HS-5 (cell line): ENCODE measurements around the gene KCNQ5.

Source experiments
- DNase-seq: peaks from one replicate; pipeline ENCODE4 v3.0.0-alpha.2; 2012; ENCODE audit warnings: low read depth

Gene KCNQ5

GRCh38 chr6:73129653-73130443 lies 508.0 kb downstream of the KCNQ5 start:
- no peak for DNase-seq

GRCh38 chr6:73131706-73132105 lies 509.8 kb downstream of the KCNQ5 start:
- no peak for DNase-seq

- no peak for DNase-seq
Observed at GRCh38 chr6:73134588-73134987, 512.7 kb downstream of the KCNQ5 start.

GRCh38 chr6:73139681-73140383 lies 518.0 kb downstream of the KCNQ5 start:
- DNase-seq: no peak

- no peak for DNase-seq
Observed at GRCh38 chr6:73143551-73143950, 521.7 kb downstream of the KCNQ5 start.

- no peak for DNase-seq
Observed at GRCh38 chr6:73144516-73144915, 522.7 kb downstream of the KCNQ5 start.

GRCh38 chr6:73145690-73146089 lies 523.8 kb downstream of the KCNQ5 start:
- DNase-seq: no peak

- no peak for DNase-seq
Observed at GRCh38 chr6:73151732-73152131, 529.9 kb downstream of the KCNQ5 start.

GRCh38 chr6:73152556-73152955 lies 530.7 kb downstream of the KCNQ5 start:
- no peak for DNase-seq

GRCh38 chr6:73152966-73153757 lies 531.3 kb downstream of the KCNQ5 start:
- DNase-seq: no peak

- DNase-seq: no peak
Observed at GRCh38 chr6:73156793-73157767, 535.2 kb downstream of the KCNQ5 start.

- DNase-seq: no peak
Observed at GRCh38 chr6:73157870-73158269, 536.0 kb downstream of the KCNQ5 start.

- DNase-seq: no peak
Observed at GRCh38 chr6:73169111-73169510, 547.2 kb downstream of the KCNQ5 start.

GRCh38 chr6:73169633-73170032 lies 547.8 kb downstream of the KCNQ5 start:
- no peak for DNase-seq

- no peak for DNase-seq
Observed at GRCh38 chr6:73174646-73175045, 552.8 kb downstream of the KCNQ5 start.

- no peak for DNase-seq
Observed at GRCh38 chr6:73176057-73176456, 554.2 kb downstream of the KCNQ5 start.

- no peak for DNase-seq
Observed at GRCh38 chr6:73177221-73177944, 555.5 kb downstream of the KCNQ5 start.

- DNase-seq: peak; percentile 46
Observed at GRCh38 chr6:73180076-73180738, 558.3 kb downstream of the KCNQ5 start.

- DNase-seq: peak; percentile 60
Observed at GRCh38 chr6:73180763-73181619, 559.1 kb downstream of the KCNQ5 start.
